K562 (cell line): ENCODE data around the gene ZMIZ1. TPM values are rescaled to one million over a fixed set of nuclear protein-coding genes. Genes with fewer than 3 reads are reported as not detected.

Experiments used
- ATAC-seq: fragments of 200-7000 bp; cut with Tn5 transposase; 3 replicates; pipeline ENCODE4 v1.9.1; 2020; ENCODE audit warnings: moderate library complexity
- BruUV-seq: library from RNA; stranded (reverse); fragments of 400-500 nt; replicated peaks from 2 replicates; lab custom pipeline; 2021; lab: Mats Ljungman, UMichigan
- CTCF ChIA-PET: fragments of 300-600 bp; formaldehyde crosslinking; extraction: SDS; loops from one replicate; lab custom pipeline; 2021; ENCODE audit warnings: low intra/inter-chr PET ratio; lab: Yijun Ruan, JAX
- POLR2A ChIA-PET: fragments of 300-600, 350-650 bp; sonication (Branson Sonifier 250); formaldehyde crosslinking; extraction: SDS; loops from one replicate; lab custom pipeline; 2021; ENCODE audit warnings: antibody characterized with exemption, inconsistent platforms; lab: Yijun Ruan, JAX
- DNase-seq, 4 experiments: peaks; one replicate each; pipeline versions ENCODE4 v3.0.0 to v3.0.0-alpha.2; 2011 to 2018; ENCODE audit warnings: low spot score in 3 of 4, mixed read lengths in 3 of 4; ENCODE audit errors: extremely low read depth in 1 of 4
- FAIRE-seq: peaks from 2 replicates; lab custom pipeline; 2011; peaks lifted over from hg19 to GRCh38; lab: Jason Lieb, UNC
- H2AFZ ChIP-seq: 2 replicates; pipeline ENCODE4 v1.6.0; 2011; ENCODE audit warnings: low read depth, low read length, control low read depth, inconsistent platforms
- H3K27ac ChIP-seq: fragments of 200-600 bp; 3 replicates; pipeline ENCODE4 v1.8.0; 2011; ENCODE audit warnings: low read depth, mild to moderate bottlenecking, control low read depth, inconsistent platforms, low read length, moderate library complexity, mixed read lengths; ENCODE audit errors: extremely low read depth
- H3K27me3 ChIP-seq, 2 experiments: fragments of 300-600 bp in 1 of 2; 2 replicates in 1 of 2; 3 replicates in 1 of 2; pipeline versions ENCODE4 v1.6.0 to v1.8.0; 2011; ENCODE audit warnings: inconsistent platforms in 2 of 2, low read length in 2 of 2, mild to moderate bottlenecking in 1 of 2, mixed read lengths in 1 of 2, moderate library complexity in 1 of 2; ENCODE audit not compliant: control insufficient read depth in 2 of 2, insufficient read depth in 2 of 2
- H3K36me3 ChIP-seq: fragments of 300-600 bp; 3 replicates; pipeline ENCODE4 v1.8.0; 2011; ENCODE audit warnings: mild to moderate bottlenecking, low read length, inconsistent platforms; ENCODE audit not compliant: control insufficient read depth, insufficient read depth
- H3K4me1 ChIP-seq, 2 experiments: fragments of 200-600 bp in 1 of 2; replicated peaks in 1 of 2; 2 replicates in 1 of 2; 3 replicates in 1 of 2; pipeline versions ENCODE4 v1.5.1 to v1.8.0; 2011; ENCODE audit warnings: inconsistent platforms in 2 of 2, low read length in 2 of 2, mild to moderate bottlenecking in 1 of 2, mixed read lengths in 1 of 2, moderate library complexity in 1 of 2; ENCODE audit not compliant: control insufficient read depth in 2 of 2, insufficient read depth in 2 of 2
- H3K4me2 ChIP-seq: 2 replicates; pipeline ENCODE4 v1.6.1; 2011; ENCODE audit warnings: low read length, control low read depth, inconsistent platforms, mixed read lengths; ENCODE audit not compliant: insufficient read depth
- H3K4me3 ChIP-seq: fragments of 200-600 bp; sonication (generic), shearing (Covaris generic); 2 replicates; pipeline ENCODE4 v1.5.1; 2016; ENCODE audit warnings: control low read depth, inconsistent platforms
- H3K79me2 ChIP-seq: fragments of 200-600 bp; 3 replicates; pipeline ENCODE4 v1.8.0; 2011; ENCODE audit warnings: low read length, inconsistent platforms; ENCODE audit not compliant: control insufficient read depth, insufficient read depth
- H3K9ac ChIP-seq, 2 experiments: 2 replicates each; pipeline versions ENCODE4 v1.6.0 to v1.6.1; 2011; ENCODE audit warnings: low read depth in 2 of 2, low read length in 2 of 2, control low read depth in 1 of 2, inconsistent platforms in 1 of 2, mild to moderate bottlenecking in 1 of 2, mixed read lengths in 1 of 2; ENCODE audit not compliant: insufficient read depth in 1 of 2
- H3K9me1 ChIP-seq: one replicate; pipeline ENCODE4 v1.6.0; 2011; ENCODE audit warnings: inconsistent platforms, mild to moderate bottlenecking, low read length, moderate library complexity; ENCODE audit not compliant: control insufficient read depth, insufficient read depth
- H3K9me3 ChIP-seq: replicated peaks from 2 replicates; pipeline ENCODE4 v1.5.1; 2011; ENCODE audit warnings: low read depth, low read length, inconsistent platforms; ENCODE audit not compliant: control insufficient read depth, insufficient read depth
- H4K20me1 ChIP-seq: replicated peaks from 2 replicates; pipeline ENCODE4 v1.6.1; 2011; ENCODE audit warnings: low read length, inconsistent platforms, mixed read lengths; ENCODE audit not compliant: control insufficient read depth, insufficient read depth
- ATF7 ChIP-seq: fragments of 450-650 bp; IDR thresholded peaks from 2 replicates; pipeline ENCODE4 v1.7.1; 2014; ENCODE audit warnings: mild to moderate bottlenecking, moderate library complexity
- CEBPG ChIP-seq, 3 experiments: fragments of 200-800 bp in 1 of 3; sonication (Bioruptor generic) in 1 of 3; sonication (generic) in 1 of 3; formaldehyde crosslinking in 1 of 3; IDR thresholded peaks in 2 of 3; conservative IDR thresholded peaks in 1 of 3; 2 replicates each; pipeline versions ENCODE4 v1.6.1 to v1.8.0; 2016 to 2022; ENCODE audit warnings: missing compliant biosample characterization in 2 of 3, missing genetic modification characterization in 2 of 3, mild to moderate bottlenecking in 1 of 3, missing genetic modification reagents in 1 of 3
- IRF2 ChIP-seq: sonication (generic); formaldehyde crosslinking; IDR thresholded peaks from 2 replicates; pipeline ENCODE4 v1.8.1; 2022; ENCODE audit warnings: mild to moderate bottlenecking, missing genetic modification reagents
- MLX ChIP-seq, 2 experiments: fragments of 450-650 bp in 1 of 2; sonication (generic) in 1 of 2; formaldehyde crosslinking; conservative IDR thresholded peaks; 2 replicates each; pipeline versions ENCODE4 v1.4.0 to v1.8.1; 2020 to 2022; ENCODE audit warnings: mild to moderate bottlenecking in 1 of 2, missing genetic modification reagents in 1 of 2
- POLR2A ChIP-seq: fragments of 450-650 bp; conservative IDR thresholded peaks from 2 replicates; pipeline ENCODE4 v1.6.1; 2016
- WGBS: fragments of 100-300 bp; shearing (Covaris generic); methylation state at CpG from one replicate; pipeline ENCODE4 v1.1.6; 2016; ENCODE audit warnings: low coverage, mixed read lengths; ENCODE audit not compliant: insufficient coverage; ENCODE audit errors: missing lambda C conversion rate; 5-methylcytosine and 5-hydroxymethylcytosine counted together
- in situ Hi-C: fragments of 300-500 bp; cut with MboI; formaldehyde crosslinking; loops from 4 replicates; pipeline ENCODE4 v1.15.0; 2018; ENCODE audit warnings: inconsistent platforms, mixed read lengths
- intact Hi-C: fragments of 100-400 bp; cut with micrococcal nuclease; formaldehyde crosslinking; loops from 2 replicates; pipeline ENCODE4 v1.14.2; 2022
- polyA plus RNA-seq, 8 experiments: library from polyadenylated mRNA; depleted of rRNA in 4 of 8; stranded (reverse) in 5 of 8; unstranded in 3 of 8; fragments of >200 nt; fragmentation: Nextera tagmentation in 2 of 8; fragmentation: Illumina TruSeq in 1 of 8; extraction: Ambion mirVana in 2 of 8; extraction: Trizol in 1 of 8; gene quantifications; 2 replicates each; pipeline versions ENCODE4 v1.2.1 to v1.2.3, GENCODE V29; 2011 to 2014; ENCODE audit warnings: inconsistent platforms in 1 of 8, missing spikeins in 1 of 8
- total RNA-seq, 7 experiments: library from RNA; depleted of rRNA in 6 of 7; stranded (reverse); fragments of >200 nt in 6 of 7; fragmentation: Illumina TruSeq in 2 of 7; extraction: Trizol in 2 of 7; gene quantifications; 2 replicates each; pipeline versions ENCODE4 v1.2.1 to v1.2.3, GENCODE V29; 2011 to 2021; ENCODE audit warnings: low replicate concordance in 1 of 7

Gene ZMIZ1
- total and polyA plus RNA-seq, 9 of the 15 experiments (the other 6 are each of a cell fraction or from before 2014, with no cell fraction given), result 1.0 to 37.3 (median 4.3) TPM

- no peak for FAIRE-seq
- TF ChIP-seq IRF2 (0 out of 2 replicates have a peak, but pooled peaks have one; percentile 39), MLX (CRISPR knock-in tag; conservative IDR thresholded peaks at IDR 0.05) (no peak), CEBPG (CRISPR knock-in tag; IDR thresholded peaks at IDR 0.05) (peak; percentile 18; the same call in 1 of the 2 replicates), CEBPG (tag; conservative IDR thresholded peaks at IDR 0.05 in 1 of 2, IDR thresholded peaks at IDR 0.05 in 1 of 2) (no peak), POLR2A (no peak), ATF7 (0 out of 2 replicates have a peak, but pooled peaks have one; percentile 7)
- POLR2A ChIA-PET, result interaction anchor here (0.6 to 2.6 kb wide), 6 partner anchors 9 to 29 kb away, joined by 3 to 16 read pairs (median 4); no protein-coding TSS in a partner anchor
- no peak for DNase-seq
- no peaks in the 10 kb centered on the region for H3K9me3 ChIP-seq
- CTCF ChIA-PET, result no interaction called here
- H2AFZ ChIP-seq, result no peak overlapping the region
- in situ Hi-C loops, result no loop called here
- intact Hi-C loops, result no loop called here
- no peaks in the 10 kb centered on the region for H3K27me3 ChIP-seq
- peaks cover 22% of the 10 kb centered on the region for H3K36me3 ChIP-seq
- H3K27ac ChIP-seq, result no peak overlapping the region
- H4K20me1 ChIP-seq, result peaks cover 23% of the 10 kb centered on the region
- no peak overlapping the region for H3K4me2 ChIP-seq
- H3K79me2 ChIP-seq, result peaks cover 31% of the 10 kb centered on the region
- H3K4me3 ChIP-seq, result no peak overlapping the region
- H3K9ac ChIP-seq, result peak overlapping the region in 1 of 2 experiments; percentile 50; a peak in 2 of 4 replicates
- H3K4me1 ChIP-seq, result peaks cover 38 to 50% of the 10 kb centered on the region in 2 experiments
- BruUV-seq, result no TSS peak
- H3K9me1 ChIP-seq, result peaks cover 17% of the 10 kb centered on the region
- ATAC-seq, result no peak
- WGBS, result 38% methylated on average over 5 of the region's 5 CpGs
Observed at GRCh38 chr10:79345241-79346011, 276.7 kb downstream of the ZMIZ1 start.
